ENCODE results near the gene RPL28. TPM values are rescaled to one million over a fixed set of nuclear protein-coding genes. Genes with fewer than 3 reads are reported as not detected.
"Not testable (repeated sequence)": the region's sequence is repeated elsewhere in the genome, so short reads cannot be mapped to it uniquely, and the experiment has no call there.

The RPL28 gene
- total RNA-seq, 4 donors from 2014 or later: 20.7 to 1,084 (median 431) TPM

- Histone ChIP-seq H3K9me3 (no peaks in the 10 kb centered on the region), H3K4me1 (no peaks in the 10 kb centered on the region), H3K27me3 (no peaks in the 10 kb centered on the region), H3K36me3 (no peaks in the 10 kb centered on the region), H3K4me3 (no peak overlapping the region), H3K27ac (no peak overlapping the region)
- TF ChIP-seq POLR2A (IDR thresholded peaks at IDR 0.05) (no peak), CTCF (IDR thresholded peaks at IDR 0.05) (no peak)
- DNase-seq: no peak
- intact Hi-C loops (cut with DNase I; ENCODE audit: low total_unique reads): no loop called here
These were observed 12.6 kb downstream of the RPL28 start for GRCh38 chr19:55398200-55398925.

- Histone ChIP-seq H3K27me3 (no peaks in the 10 kb centered on the region), H3K36me3 (no peaks in the 10 kb centered on the region), H3K27ac (no peak overlapping the region), H3K9me3 (no peaks in the 10 kb centered on the region), H3K4me1 (no peaks in the 10 kb centered on the region), H3K4me3 (no peak overlapping the region)
- TF ChIP-seq POLR2A (IDR thresholded peaks at IDR 0.05): no peak
- TF ChIP-seq CTCF (IDR thresholded peaks at IDR 0.05): no peak
- no peak for DNase-seq
- intact Hi-C loops (cut with DNase I; ENCODE audit: low total_unique reads): no loop called here
These were observed 14.8 kb downstream of the RPL28 start for GRCh38 chr19:55400281-55401087.

DNA sequence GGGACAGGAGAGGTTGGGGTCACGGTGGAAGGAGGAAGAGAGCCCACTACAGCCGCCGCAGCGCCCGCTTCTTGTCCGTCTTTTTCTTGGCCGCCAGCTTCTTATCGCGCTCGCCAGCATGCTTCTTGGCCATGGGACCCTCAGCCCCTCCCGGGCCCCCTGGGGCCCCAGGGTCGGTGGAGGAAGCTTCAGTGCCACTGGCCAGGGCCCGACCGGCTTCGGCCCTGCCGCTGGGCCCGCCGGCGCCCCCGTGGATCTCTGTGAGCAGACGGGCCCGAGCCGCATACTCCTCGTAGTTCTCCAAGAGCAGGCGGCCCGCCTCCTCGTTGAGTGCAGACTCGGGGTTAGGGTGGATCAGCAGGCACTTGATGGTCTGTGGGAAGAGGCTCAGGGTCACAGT lies 15.7 kb downstream of the RPL28 start:
- H3K9me3 ChIP-seq; DNase-seq; H3K27me3 ChIP-seq; intact Hi-C loops (cut with DNase I; ENCODE audit: low total_unique reads); H3K4me3 ChIP-seq; H3K27ac ChIP-seq; H3K36me3 ChIP-seq; H3K4me1 ChIP-seq: not testable (repeated sequence)

DNA sequence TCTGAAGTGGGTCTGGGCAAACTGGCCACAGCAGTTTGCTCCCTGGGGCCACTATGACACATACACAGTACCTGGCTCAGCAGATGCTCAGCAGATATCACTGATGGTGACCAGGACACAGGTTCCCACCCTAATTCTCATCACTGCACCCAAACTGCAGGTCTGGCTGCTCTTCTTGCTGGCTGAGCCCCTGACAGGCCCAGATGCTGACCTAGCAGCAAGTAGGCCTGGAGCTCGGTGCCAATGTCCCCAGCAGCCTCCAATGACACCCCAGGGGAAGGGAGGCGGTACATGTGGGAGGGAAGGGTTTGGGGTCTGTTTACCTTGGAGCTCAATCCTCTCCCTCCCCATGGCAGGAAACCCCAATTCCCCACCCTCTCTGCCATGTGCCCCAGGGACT lies 16.8 kb downstream of the RPL28 start:
- H3K9me3 ChIP-seq: no peaks in the 10 kb centered on the region
- DNase-seq: no peak
- peaks cover 0 to 7% of the 10 kb centered on the region in 2 donors for H3K4me1 ChIP-seq
- TF ChIP-seq POLR2A (IDR thresholded peaks at IDR 0.05) (no peak), CTCF (IDR thresholded peaks at IDR 0.05) (no peak)
- H3K4me3 ChIP-seq: no peak overlapping the region
- intact Hi-C loops (cut with DNase I; ENCODE audit: low total_unique reads): no loop called here
- no peak overlapping the region for H3K27ac ChIP-seq
- H3K36me3 ChIP-seq: no peaks in the 10 kb centered on the region
- no peaks in the 10 kb centered on the region for H3K27me3 ChIP-seq

DNA sequence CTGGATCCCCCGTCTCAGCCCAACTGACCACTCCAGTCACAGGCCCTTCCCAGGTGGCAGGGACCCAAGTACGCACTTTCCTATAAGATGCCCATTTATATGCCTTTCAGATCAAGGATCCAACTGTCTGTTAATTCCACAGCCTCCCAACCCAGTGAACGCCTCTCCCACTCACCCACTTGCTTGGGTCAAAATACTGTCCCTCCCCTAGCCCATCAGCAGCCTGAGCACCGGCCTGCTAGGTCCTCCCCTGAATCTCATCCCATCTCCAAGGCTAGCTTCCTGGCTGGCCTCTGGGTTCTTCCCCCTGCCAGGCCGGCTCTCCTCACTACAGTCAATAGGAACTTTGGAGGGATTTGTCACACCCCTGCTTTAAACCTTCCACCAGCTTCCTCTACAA lies 19.9 kb downstream of the RPL28 start:
- Histone ChIP-seq H3K4me1 (peaks cover 0 to 7% of the 10 kb centered on the region in 2 donors), H3K36me3 (no peaks in the 10 kb centered on the region), H3K27ac (no peak overlapping the region), H3K4me3 (no peak overlapping the region), H3K9me3 (no peaks in the 10 kb centered on the region), H3K27me3 (no peaks in the 10 kb centered on the region)
- intact Hi-C loops (cut with DNase I; ENCODE audit: low total_unique reads): no loop called here
- DNase-seq: no peak
- TF ChIP-seq POLR2A (IDR thresholded peaks at IDR 0.05) (no peak), CTCF (IDR thresholded peaks at IDR 0.05) (no peak)

All from uterus (tissue), 4 donors.